Ascending aorta (tissue), 2 donors: ENCODE data around the gene CALM1. TPM values are rescaled to one million over a fixed set of nuclear protein-coding genes. Genes with fewer than 3 reads are reported as not detected.

Experiments
- DNase-seq, 2 donors: peaks; one replicate each; pipeline ENCODE4 v3.0.0-alpha.2; 2019; ENCODE audit warnings: low spot score in 2 of 2
- H3K27ac ChIP-seq, 2 donors: fragments of 200-600 bp; sonication (generic); one replicate each; pipeline ENCODE4 v1.5.1; 2016 to 2017; ENCODE audit warnings: mild to moderate bottlenecking in 1 of 2
- H3K27me3 ChIP-seq: fragments of 200-600 bp; sonication (generic); one replicate; pipeline ENCODE4 v1.5.1; 2017
- H3K36me3 ChIP-seq, 2 donors: fragments of 200-600 bp; sonication (generic); one replicate each; pipeline ENCODE4 v1.5.1; 2016
- H3K4me1 ChIP-seq, 2 donors: fragments of 200-600 bp; sonication (generic); one replicate each; pipeline ENCODE4 v1.5.1; 2016 to 2017; ENCODE audit warnings: mild to moderate bottlenecking in 1 of 2
- H3K4me3 ChIP-seq, 2 donors: fragments of 200-600 bp; sonication (generic); one replicate each; pipeline ENCODE4 v1.5.1; 2016 to 2017; ENCODE audit warnings: mild to moderate bottlenecking in 1 of 2
- H3K9me3 ChIP-seq, 2 donors: fragments of 200-600 bp; sonication (generic); one replicate each; pipeline ENCODE4 v1.5.1; 2016
- intact Hi-C: fragments of 100-400 bp; cut with DNase I; formaldehyde crosslinking; loops from one replicate; pipeline ENCODE4 v1.15.1; 2023
- total RNA-seq: library from RNA; depleted of rRNA; stranded (reverse); fragments of >200 nt; gene quantifications from one replicate; pipeline ENCODE4 v1.1.0, GENCODE V29; 2016
- TF ChIP-seq, protein P1 (sequence below), 3 experiments: fragments of 200-600 bp in 2 of 3; fragments of 450-650 bp in 1 of 3; sonication (generic) in 2 of 3; IDR thresholded peaks; one replicate each; pipeline ENCODE4 v1.5.1; 2016 to 2019; ENCODE audit warnings: antibody characterized with exemption in 3 of 3, mild to moderate bottlenecking in 1 of 3, moderate library complexity in 1 of 3

The CALM1 gene
- total RNA-seq, 1 donor from 2014 or later = 178 TPM

DNA sequence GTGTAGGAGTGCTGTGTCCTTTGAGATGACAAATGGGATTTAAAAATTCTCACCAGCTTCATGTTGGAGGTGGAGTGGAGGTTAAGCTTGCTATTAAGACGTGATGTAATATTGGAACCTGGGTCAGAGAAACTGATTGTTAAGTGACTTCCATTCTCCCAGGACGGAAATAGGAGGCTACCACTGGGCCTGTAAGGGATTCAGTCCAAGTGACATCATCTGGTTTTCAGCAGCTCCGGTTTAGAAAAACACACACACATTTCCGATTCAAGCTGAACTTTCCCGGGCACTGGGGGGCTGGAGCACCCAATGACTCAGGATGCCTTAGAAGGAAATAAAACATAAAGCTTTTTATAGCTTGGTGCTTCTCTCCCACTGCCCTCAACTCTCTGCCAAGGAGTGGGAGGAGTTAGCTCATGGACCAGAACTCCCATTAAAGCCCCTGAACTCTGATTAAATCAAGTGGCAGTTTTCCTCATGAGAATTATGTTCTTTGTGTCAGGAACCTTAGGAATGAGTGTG lies 12.4 kb downstream of the CALM1 start:
- DNase-seq = peak; percentile 88 to 96
- peaks cover 18 to 23% of the 10 kb centered on the region in 2 donors for H3K36me3 ChIP-seq
- TF ChIP-seq, protein P1, sequence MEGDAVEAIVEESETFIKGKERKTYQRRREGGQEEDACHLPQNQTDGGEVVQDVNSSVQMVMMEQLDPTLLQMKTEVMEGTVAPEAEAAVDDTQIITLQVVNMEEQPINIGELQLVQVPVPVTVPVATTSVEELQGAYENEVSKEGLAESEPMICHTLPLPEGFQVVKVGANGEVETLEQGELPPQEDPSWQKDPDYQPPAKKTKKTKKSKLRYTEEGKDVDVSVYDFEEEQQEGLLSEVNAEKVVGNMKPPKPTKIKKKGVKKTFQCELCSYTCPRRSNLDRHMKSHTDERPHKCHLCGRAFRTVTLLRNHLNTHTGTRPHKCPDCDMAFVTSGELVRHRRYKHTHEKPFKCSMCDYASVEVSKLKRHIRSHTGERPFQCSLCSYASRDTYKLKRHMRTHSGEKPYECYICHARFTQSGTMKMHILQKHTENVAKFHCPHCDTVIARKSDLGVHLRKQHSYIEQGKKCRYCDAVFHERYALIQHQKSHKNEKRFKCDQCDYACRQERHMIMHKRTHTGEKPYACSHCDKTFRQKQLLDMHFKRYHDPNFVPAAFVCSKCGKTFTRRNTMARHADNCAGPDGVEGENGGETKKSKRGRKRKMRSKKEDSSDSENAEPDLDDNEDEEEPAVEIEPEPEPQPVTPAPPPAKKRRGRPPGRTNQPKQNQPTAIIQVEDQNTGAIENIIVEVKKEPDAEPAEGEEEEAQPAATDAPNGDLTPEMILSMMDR (IDR thresholded peaks at IDR 0.05) = no peak
- intact Hi-C loops = loop anchor here (1.0 to 10.0 kb wide), 2 partner anchors 10 to 1584 kb away; partner anchors contain the start of gene TTC8
- H3K4me3 ChIP-seq = peak overlapping the region in 1 of 2 donors; percentile 32
- H3K27me3 ChIP-seq = no peaks in the 10 kb centered on the region
- peaks cover 3 to 15% of the 10 kb centered on the region in 2 donors for H3K4me1 ChIP-seq
- peak overlapping the region; percentile 92 to 95 for H3K27ac ChIP-seq
- H3K9me3 ChIP-seq = no peaks in the 10 kb centered on the region

DNA sequence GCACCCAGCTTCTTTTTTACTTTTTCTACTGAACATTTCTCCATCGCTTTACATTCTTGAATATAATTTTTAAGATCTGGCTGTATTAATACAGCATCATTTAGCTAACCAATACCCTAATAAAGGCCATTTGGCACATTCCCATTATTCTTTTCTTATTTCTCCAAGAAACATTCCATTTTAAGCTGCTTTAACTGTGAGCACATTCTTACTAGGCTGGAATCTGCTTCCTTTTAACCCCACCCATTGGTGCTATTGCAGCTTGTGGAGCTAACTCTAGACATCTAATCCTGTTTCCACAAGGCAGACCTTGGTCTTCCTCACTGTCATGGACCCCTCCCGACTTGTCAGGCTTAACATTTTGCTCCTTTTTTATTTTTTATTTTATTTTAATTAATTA lies 15.2 kb downstream of the CALM1 start:
- Histone ChIP-seq H3K36me3 (no peaks in the 10 kb centered on the region), H3K9me3 (no peaks in the 10 kb centered on the region), H3K27ac (no peak overlapping the region), H3K27me3 (no peaks in the 10 kb centered on the region), H3K4me1 (peaks cover 3 to 15% of the 10 kb centered on the region in 2 donors), H3K4me3 (no peak overlapping the region)
- TF ChIP-seq, protein P1 (IDR thresholded peaks at IDR 0.05) = no peak
- intact Hi-C loops = no loop called here
- peak in 1 of 2 donors; percentile 39 for DNase-seq

DNA sequence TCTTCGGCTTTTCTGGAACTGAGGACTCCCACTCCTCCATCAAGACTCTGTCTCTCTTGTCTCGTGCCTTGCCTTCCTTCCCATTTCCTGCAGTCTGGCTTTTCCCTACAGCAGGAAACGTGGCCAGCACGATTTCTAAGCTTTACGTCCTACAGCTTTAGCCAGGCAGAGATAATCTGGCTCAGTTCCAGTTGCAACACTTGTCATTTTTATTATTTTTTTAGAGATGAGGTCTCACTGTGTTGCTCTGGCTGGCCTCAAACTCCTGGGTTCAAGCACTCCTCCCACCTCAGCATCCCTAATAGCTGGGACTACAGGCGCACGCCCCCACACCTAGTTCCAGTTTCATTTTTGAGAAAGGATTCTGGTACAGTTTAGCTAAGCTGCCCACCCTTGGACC lies 19.9 kb downstream of the CALM1 start:
- H3K27me3 ChIP-seq = no peaks in the 10 kb centered on the region
- H3K4me3 ChIP-seq = no peak overlapping the region
- peaks cover 0 to 17% of the 10 kb centered on the region in 2 donors for H3K4me1 ChIP-seq
- intact Hi-C loops = loop anchor here (5.0 kb wide), 1 partner anchor 281 kb away; no protein-coding TSS in a partner anchor
- no peak overlapping the region for H3K27ac ChIP-seq
- no peaks in the 10 kb centered on the region for H3K9me3 ChIP-seq
- no peak for DNase-seq
- no peaks in the 10 kb centered on the region for H3K36me3 ChIP-seq
- TF ChIP-seq, protein P1 (IDR thresholded peaks at IDR 0.05) = no peak

DNA sequence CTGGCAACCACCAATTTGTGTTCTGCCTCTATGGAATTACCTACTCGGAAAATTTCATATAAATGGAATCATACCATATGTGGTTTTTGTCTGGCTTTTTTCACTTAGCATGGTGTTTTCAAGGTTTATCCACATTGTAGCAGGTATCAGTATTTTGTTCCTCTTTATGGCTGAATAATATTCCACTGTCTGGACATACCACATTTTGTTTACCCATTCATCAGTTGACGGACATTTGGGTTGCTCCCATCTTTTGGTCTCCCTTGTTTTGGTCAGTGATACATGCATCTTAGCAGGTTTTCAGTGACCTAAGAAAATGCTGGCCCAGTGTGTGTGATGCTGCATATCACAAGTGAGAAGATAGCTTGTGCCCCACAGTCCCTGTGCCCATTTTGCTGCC lies 21.2 kb downstream of the CALM1 start:
- DNase-seq = no peak
- Histone ChIP-seq H3K27ac (no peak overlapping the region), H3K4me3 (no peak overlapping the region), H3K27me3 (no peaks in the 10 kb centered on the region), H3K4me1 (peaks cover 0 to 13% of the 10 kb centered on the region in 2 donors), H3K36me3 (no peaks in the 10 kb centered on the region), H3K9me3 (no peaks in the 10 kb centered on the region)
- TF ChIP-seq, protein P1 (IDR thresholded peaks at IDR 0.05) = no peak
- intact Hi-C loops = loop anchor here (2.0 to 5.0 kb wide), 2 partner anchors 279 to 341 kb away; no protein-coding TSS in a partner anchor

DNA sequence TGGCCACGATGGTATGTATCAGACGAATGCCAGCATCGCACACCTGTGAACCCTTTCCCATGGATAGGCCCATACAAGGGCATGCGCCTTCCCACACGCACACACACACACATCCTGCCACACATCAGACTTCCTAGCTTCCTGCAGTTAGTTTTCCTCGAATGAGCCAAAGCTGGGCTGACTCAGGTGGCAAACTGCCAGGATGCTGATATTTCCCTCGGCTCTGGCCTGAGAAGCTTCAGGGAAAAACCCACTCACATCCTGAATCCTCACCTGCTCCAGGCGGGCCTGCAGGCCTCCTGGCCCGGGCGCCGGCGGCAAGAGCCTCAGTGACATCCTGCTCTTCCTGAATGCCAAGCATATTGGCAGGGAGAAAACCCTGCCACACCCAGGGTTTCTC lies 22.4 kb downstream of the CALM1 start:
- no peaks in the 10 kb centered on the region for H3K36me3 ChIP-seq
- H3K27me3 ChIP-seq = no peaks in the 10 kb centered on the region
- TF ChIP-seq, protein P1 (IDR thresholded peaks at IDR 0.05) = no peak
- DNase-seq = peak; percentile 68 to 96
- H3K27ac ChIP-seq = peak overlapping the region; percentile 52 to 79
- H3K4me1 ChIP-seq = peaks cover 0 to 13% of the 10 kb centered on the region in 2 donors
- no peaks in the 10 kb centered on the region for H3K9me3 ChIP-seq
- intact Hi-C loops = loop anchor here (1.0 to 5.0 kb wide), 3 partner anchors 10 to 340 kb away; no protein-coding TSS in a partner anchor
- H3K4me3 ChIP-seq = no peak overlapping the region
